ENCODE data around the gene S100B. TPM values are rescaled to one million over a fixed set of nuclear protein-coding genes. Genes with fewer than 3 reads are reported as not detected.
"Not testable (repeated sequence)": the region's sequence is repeated elsewhere in the genome, so short reads cannot be mapped to it uniquely, and the experiment has no call there.

Gene S100B
- 6.9 TPM for total RNA-seq

DNA sequence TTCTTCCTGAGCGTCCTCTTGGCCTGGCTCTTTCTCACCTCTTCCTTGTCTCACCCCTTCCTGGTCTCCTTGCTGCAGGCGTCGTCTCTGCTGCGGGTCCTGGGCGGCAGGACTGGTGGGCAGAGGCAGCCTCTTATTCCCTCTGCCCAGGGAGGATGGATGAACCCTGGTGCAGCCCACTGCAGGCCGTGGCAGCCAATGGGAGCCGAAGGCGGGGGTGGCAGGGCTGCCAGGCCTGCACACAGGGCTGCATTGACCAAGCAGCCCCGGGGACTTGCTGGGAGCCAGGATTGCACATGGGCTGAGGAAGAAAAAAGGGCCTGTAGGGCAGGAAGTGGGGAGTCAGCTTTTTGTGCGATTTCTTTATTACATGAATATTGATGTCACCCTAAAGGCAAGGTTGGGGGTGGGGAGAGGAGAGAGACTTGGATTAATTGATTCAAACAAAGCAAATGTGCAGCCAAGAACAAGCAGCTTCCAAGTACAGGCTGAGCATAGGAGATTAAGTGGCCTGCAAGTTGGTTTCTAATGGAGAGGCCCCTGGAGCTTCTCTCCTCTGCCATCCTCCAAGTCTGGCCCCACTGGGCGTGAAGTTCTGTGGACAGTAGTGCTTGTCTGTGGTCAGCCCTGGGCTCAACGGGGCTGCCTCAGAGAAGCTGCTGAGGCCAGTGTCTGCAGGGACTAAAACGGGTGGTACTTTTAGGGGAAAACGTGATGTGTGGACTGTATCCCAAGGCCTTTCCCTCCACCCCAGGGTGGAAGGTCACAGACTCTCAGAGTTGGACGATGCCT is at the start of gene S100B:
S100B (minus strand) TSS at position 108 of the 792 bp plus-strand sequence. CDS start 2,667 bp downstream, outside the sequence.
- DNase-seq = peak; percentile 83

DNA sequence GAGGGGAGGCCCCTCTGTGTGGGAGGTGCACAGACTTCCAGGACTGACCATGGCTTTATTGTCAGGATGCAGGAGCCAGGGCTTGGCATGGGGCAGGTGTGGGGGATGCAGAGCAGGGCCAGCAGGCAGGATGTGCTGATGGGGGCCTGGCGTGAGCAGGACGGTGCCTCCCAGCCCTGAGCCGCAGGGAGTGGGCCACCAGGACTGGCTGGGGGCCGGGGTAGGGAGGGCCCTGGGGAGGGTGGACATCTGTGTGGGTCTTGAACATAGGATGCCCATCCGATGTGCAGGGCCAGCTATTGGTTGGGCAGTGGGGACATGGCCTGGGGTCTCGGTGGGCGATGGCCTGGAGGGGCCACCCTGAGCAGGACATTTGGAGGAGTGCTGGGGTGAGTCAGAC is 46.2 kb upstream of the S100B start:
- no peak for DNase-seq

DNA sequence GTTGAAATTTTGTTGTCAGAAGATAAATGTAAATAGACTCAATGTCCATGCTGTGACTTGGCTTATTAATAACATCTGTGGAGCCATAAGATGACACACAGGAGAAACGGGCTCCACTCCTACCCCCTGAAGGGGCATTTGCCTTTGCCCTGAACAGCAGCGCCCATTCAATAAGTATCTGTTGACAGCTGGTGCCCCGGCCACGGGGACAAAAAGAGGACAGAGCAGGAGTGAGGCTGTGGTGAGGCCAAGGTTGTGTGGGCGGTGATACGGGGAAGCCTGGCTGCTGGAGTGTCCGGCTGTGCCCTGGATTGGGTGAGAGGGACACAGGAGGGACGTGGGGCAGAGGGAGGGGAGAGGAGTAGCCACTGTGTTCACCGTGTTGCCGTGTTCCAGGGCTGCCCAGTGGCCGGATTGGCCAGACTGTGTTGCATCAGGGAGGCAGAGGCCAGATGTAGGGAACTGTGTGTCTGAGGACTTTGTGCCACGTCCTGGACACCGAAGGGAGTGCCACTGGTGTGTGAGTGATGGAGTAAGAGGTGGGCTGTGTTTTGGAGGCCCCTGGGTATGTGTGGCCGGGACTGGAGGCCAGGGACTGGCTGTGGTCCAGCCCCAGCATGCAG is 45.7 kb upstream of the S100B start:
- no peak for DNase-seq

DNA sequence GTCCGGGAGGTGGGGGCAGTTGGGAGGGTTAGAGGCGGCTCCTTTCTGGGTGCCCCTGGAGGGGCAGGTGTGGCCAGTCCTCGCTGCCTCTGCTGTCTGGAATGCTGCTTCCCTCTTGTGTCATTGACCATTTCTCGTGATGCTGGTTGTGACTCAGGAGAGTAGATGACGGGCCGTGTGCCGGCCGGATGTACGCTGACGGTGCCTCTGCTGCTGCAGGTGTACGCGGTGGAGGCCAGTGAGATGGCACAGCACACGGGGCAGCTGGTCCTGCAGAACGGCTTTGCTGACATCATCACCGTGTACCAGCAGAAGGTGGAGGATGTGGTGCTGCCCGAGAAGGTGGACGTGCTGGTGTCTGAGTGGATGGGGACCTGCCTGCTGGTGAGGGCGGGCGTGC is 44.5 kb upstream of the S100B start:
- no peak for DNase-seq

DNA sequence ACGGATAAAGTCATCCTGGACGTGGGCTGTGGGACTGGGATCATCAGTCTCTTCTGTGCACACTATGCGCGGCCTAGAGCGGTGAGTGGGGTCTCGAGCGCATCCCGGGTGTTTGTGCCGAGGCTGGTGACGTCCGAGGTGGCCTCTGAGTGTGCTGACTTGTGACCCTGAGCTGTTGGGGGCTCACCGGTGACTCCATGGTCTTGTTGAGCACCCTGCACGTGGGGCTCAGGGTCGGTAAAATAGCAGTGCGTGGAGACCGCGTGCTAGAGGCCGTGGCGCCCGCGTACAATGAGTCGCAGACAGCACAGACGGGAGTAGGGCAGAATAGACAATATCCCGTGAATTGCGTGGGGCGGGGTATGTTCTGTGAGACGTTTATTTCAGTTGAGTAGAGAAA is 43.7 kb upstream of the S100B start:
- no peak for DNase-seq

DNA sequence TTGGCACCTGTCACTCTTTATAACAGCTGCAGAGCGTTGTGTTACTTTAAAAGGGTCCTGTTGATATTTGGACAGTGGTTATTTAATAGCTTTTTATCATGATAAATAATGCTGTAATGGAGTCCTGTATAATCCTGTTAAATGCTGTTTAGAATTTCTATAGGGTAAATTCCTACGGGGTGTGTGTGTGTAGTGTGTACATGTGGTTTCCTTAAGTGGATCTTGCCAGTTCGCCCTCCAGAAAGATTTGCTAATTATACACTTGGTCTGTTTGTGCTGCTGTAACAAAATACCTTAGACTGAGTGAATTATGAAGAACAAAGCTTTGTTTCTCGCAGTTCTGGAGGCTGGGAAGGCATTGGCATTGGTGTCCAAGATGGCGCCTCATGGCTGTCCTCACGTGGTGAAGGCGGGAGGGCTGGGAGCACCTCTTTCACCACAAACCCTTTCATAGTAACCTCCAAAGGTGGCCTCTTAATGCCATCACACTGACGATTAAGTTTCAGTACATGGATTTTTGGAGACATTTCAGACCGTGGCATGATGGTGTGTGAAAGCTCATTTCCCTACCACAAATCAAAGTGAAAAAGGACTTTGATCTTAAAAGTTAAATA is 41.8 kb upstream of the S100B start:
- no peak for DNase-seq

DNA sequence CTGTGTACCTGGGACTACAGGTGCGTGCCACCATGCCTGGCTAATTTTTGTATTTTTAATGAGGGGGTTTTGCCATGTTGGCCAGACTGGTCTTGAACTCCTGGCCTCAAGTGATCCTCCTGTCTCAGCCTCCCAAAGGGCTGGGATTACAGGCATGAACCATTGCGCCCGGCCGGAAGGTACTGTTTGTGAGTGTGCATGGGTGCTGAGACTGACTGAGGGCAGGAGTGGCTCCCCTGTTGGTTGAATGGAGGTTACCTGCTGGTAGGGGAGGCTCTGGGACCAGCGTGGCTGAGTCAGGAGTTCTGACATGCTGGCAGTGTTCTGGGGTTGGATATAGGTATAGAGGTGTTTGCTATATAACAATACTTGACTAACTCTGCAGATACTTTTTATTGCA is 41.0 kb upstream of the S100B start:
- DNase-seq = no peak

DNA sequence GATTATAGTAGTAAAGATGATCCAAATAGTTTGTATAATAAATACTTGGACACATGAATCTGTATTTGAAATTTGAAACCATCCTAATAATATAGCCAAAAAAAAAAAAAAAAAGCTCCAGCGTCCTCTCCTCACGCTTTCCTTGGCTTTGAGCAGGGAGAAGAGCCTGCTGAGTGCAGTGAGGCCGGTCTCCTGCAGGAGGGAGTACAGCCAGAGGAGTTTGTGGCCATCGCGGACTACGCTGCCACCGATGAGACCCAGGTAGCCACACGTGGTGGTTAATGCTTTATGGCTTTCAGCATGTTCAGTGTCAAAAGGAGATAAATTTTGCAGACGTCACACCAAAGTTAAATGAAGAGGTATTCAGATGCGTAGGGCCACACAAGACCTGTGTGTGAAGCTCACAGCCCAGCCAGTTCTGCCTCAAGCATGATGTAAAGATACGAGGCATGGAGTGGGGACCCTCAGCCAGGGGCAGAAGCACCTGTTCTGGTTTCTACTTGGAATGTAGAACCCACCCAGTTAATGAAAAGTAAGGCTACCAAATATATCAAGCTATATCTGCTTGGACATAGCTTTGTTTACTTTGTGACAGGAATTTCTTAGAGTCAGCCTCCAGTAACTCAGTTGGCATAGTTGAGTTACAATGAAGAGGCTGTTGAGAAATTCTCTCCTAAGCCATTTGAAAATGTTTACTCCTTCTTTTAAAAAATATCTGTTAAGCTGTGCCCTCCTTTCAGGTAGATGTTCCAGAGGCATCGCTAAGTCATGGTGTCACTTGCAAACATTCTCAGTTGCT is 38.7 kb upstream of the S100B start:
- DNase-seq = no peak

DNA sequence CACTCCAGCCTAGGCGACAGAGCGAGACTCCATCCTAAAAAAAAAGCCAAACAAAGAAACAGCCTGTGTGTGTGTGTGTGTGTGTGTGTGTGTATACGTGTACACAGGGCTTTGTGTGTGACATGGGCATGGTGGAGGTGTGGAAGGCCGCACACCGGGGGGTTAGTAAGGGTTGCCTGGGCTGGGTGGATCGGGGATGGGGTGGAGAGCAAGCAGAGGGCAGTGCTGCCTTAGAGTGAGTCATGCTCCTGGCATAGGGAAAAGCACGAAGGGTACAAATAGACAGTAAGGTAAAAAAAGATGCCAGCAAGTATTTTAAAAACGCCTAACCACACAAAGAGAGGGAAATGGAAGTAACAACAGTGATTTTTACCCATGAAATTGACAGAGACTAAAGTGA is 36.8 kb upstream of the S100B start:
- no peak for DNase-seq

DNA sequence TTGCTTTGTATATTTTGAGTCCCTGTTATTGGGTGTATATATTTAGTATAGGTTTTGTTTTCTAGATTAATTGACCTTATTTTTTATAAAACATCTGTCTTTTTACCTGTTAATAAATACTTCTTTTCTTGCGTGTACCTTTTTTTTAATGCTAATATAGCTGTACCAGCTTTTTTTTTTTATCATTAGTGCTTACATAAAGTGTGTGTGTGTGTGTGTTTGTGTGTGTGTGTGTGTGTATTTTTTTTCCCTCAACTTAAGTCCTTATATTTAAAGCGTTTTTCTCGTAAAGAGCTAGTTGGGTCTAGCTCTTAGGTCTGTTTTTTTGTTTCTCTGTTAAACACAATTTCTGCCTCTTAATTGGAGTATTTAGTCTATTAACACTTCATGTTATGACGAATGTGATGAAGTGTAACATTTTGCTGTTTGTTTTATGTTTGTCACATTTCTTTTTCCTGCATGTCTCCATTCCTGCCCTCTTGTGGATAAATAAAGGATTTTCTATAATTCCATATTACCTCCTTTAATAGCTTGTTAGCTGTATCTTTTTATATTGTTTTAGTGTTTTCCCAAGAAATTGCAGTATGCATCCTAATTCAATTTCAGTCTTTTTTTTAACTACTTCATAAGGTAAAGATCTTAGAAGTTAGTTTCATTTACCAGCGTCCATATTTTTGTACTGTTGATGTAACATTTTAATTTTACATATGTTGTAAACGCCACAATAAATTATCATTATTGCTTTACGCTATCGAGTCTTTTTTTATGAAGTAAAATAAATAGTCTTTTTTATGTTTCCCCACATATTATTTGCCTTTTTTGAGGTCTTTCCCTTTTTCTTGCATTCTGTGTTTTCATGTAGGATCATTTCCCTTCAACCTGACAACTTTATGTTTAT is 34.9 kb upstream of the S100B start:
- no peak for DNase-seq

DNA sequence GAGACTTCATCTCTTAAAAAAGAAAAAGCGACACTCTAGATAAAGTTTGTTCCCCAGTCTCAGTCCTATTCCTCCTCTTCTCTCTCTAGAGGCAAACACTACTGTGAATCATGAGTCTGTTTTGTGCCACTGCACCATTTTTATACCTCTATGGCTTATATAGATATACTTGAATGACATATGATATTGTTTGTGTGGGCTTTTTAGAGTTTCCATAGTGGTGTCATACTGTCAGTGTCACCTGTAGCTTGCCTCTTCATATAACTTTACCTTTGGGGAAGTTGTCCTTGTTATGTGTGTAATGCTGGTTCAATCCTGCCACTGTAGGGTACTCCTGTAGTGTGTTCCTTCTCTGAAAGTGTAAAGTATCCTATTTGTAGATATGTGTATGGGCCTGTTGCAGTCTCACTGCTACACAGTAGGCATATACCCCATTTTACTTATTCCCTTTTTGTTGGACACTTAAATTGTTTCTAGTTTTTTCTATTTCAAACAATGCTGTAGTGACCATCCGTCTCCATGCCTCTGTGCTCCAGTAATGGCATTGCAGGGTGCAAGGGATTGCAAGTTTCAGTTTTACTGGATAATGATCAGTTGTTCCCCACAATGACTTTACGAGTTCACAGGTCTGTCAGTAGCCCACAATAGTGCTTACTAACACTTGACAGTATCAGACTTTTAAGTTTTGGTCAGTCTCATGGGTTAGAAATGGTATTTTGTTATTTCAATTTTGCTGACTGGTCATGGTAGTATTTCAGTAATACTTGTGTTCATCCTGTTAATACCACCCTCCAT is 33.3 kb upstream of the S100B start:
- DNase-seq = no peak

DNA sequence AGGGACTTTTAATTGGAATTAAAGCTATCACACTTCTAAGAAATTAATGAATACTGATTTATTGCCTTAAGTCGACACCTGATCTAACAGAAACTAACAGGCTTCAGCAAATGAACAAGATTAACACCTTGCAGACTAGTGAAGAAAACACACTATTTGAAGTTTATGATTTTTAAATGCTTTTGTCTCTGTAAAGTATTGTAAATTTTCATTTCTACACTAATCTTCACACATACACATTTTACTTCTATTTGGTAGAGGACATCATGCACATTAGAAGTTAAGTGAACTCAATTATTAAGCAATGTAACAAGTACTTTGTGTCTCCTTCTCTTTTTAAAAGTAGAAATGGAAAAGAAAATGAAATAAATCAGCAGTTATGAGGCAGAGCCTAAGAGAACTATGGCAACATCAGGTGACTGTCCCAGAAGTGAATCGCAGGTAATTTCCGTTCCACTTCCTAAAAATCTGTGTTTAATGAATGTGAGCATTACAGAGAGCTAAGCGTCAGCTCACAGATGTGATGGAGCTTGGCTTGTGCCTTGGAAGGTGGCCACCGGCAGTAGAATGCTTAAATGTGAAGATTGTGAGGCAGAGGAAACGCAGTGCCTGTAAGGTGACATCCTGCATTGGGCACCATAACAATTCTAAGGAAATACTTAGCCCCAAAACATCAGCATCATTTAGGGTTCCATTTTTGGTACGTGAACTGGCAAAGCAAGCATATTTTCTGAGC is 31.8 kb upstream of the S100B start:
- DNase-seq = no peak

DNA sequence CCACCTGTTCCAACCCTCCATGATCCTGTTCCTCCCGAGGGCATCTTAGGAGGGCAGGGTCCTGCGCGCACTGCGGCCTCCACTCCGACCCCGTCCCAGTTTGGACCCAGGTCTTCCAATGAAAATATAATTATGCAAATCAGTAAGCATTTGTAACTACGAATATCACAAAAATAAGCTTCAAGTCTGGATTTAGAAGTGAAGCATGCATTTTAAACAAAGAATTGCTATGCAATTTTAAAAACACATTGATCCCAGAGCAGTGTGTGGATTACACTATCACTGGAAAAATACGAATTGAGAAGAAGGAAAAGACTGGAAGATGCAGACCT is 31.3 kb upstream of the S100B start:
- DNase-seq = no peak

DNA sequence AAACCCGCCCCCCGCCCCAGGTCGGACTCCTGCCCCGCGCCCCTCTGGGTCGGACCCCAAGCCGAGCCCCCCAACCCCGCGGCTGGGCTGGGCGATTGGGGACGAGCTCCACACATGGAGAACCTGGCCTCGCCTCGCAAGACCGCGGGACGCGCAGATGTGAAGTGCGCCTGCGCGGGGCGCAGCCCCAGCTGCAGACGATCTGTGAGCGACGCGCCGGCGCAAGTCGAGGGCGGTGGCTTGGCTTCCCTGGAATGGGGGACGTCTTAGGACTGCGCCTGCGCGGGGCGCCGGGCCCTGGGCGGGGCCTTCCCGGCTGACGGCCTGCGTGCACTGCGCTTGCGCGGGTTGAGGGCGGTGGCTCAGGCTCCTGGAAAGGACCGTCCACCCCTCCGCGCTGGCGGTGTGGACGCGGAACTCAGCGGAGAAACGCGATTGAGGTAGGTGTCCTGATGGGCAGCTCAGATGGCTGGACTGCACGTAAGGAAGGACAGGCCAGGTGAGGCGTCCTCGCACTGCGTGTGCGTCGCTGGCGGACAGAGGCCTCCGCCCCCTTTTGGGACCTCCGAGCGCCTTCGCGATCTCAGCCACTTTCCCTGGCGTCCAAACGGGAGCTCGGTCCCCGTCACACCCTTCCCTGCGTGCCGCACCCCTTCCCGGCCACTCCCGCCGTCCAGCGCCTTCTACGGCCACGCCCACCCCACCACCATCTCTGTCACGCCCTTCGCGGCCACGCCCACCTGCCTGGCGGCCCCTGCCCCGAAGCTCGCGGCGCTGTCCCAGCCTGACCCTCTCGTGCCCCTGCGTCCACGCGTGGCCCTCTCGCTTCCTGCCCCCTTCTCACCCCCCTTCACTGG is 30.7 kb upstream of the S100B start, which contains the start of gene PRMT2:
PRMT2 (plus strand) TSS at position 351 of the 857 bp plus-strand sequence. CDS start 1,278 bp downstream, outside the sequence.
- peak; percentile 95 for DNase-seq

DNA sequence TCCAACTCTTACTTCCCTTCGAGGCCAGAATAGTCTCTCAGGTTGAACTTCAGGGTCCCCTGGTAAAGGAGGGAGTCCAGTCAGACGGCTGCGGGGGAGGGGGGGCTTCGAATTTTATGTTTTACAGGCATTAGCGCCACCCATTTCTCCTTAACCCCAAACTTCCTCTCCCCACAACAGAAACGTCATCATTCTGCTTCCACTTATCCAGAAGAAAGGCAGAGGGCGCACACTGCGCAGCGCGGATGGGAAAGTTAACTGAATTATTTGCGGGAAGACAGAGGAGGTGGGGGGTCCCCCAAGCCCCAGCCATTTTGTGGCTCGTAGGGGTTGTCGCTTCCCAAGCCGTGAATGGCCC is 30.1 kb upstream of the S100B start:
- peak; percentile 80 for DNase-seq

DNA sequence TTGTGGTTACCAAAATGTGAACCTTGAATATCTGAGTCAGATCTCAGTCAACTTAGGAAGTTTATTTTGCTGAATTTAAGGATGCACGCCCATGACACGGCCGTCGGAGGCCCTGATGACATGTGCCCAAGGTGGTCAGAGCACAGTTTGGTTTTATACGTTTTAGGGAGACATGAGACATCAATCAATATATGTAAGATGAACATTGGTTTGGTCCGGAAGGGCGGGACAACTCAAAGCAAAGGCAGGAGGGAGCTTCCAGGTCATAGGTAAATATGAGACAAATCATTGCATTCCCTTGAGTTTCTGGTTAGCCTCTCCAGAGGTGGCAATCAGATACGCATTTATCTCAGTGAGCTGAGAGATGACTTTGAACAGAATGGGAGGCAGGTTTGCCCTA is 29.5 kb upstream of the S100B start:
- no peak for DNase-seq

DNA sequence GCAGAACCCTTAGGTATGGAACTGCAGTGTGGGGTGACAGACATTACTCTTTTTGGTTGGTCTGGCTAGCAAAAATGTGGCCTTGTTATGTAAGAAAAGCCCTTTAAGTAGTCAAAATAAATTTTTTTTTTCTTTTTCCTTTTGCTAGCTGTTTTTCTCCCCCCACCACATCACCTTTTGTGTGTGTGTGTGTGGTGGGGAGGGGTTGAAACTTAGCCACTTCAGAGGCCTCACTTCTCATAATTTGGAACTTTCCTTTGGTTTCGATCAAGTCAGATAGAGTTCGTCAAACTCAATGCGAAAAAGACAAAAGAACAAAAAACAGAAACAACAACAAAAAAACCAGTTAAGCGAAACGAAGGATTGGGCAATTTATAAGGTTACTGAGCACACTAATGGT is 28.7 kb upstream of the S100B start:
- DNase-seq = no peak

DNA sequence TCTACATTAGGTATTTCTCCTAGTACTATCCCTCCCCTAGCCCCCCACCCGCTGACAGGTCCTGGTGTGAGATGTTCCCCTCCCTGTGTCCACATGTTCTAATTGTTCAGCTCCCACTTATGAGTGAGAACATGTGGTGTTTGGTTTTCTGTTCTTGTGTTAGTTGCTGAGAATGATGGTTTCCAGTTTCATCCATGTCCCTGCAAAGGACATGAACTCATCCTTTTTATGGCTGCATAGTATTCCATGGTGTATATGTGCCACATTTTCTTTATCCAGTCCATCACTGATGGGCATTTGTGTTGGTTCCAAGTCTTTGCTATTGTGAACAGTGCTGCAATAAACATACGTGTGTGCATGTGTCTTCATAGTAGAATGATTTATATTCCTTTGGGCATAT is 26.0 kb upstream of the S100B start:
- not testable (repeated sequence) for DNase-seq

DNA sequence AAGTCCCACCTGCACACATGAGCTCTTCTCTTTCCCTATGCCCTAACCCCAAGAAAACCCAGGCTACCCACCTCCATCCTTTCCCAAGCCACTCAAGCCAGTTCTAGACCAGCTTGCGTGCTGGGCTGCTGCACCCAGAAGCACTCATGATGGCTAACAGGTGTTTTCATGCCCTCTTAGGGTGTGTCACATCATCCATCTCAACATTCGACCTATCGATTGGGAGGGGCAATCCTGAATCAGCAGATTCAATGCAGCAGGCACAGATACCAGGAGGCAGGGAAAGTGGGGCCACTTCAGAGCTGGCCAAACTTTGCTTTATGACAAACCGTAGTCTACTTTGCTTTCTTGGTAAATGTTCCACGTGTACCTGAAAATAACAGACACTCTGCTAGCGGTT is 24.0 kb upstream of the S100B start:
- no peak for DNase-seq
